MM.1S (cell line): ENCODE data around the gene PCNT.
"Not testable (repeated sequence)": the region's sequence is repeated elsewhere in the genome, so short reads cannot be mapped to it uniquely, and the experiment has no call there.

ENCODE experiments used
- DNase-seq: peaks from one replicate; pipeline ENCODE4 v3.0.0-alpha.2; 2015
- H2AFZ ChIP-seq: fragments of 300-600 bp; sonication (generic); 2 replicates; pipeline ENCODE4 v1.6.0; 2016; ENCODE audit warnings: antibody characterized with exemption, low read length
- H3F3A ChIP-seq: fragments of 300-600 bp; sonication (generic); 2 replicates; pipeline ENCODE4 v1.6.1; 2016; ENCODE audit warnings: mild to moderate bottlenecking, antibody characterized with exemption, low read length, moderate library complexity, mixed read lengths; ENCODE audit not compliant: insufficient read depth
- H3K27ac ChIP-seq: fragments of 300-600 bp; sonication (generic); 2 replicates; pipeline ENCODE4 v1.5.1; 2016; ENCODE audit warnings: mild to moderate bottlenecking, low read length
- H3K27me3 ChIP-seq: fragments of 300-600 bp; sonication (generic); replicated peaks from 2 replicates; pipeline ENCODE4 v1.6.0; 2016; ENCODE audit warnings: low read length; ENCODE audit not compliant: insufficient read depth
- H3K36me3 ChIP-seq: fragments of 300-600 bp; sonication (generic); replicated peaks from 2 replicates; pipeline ENCODE4 v1.6.1; 2016; ENCODE audit warnings: mild to moderate bottlenecking, low read length, mixed read lengths; ENCODE audit not compliant: insufficient read depth
- H3K4me1 ChIP-seq: fragments of 300-600 bp; sonication (generic); 2 replicates; pipeline ENCODE4 v1.6.1; 2016; ENCODE audit warnings: low read length, mixed read lengths
- H3K4me2 ChIP-seq: fragments of 300-600 bp; sonication (generic); 2 replicates; pipeline ENCODE4 v1.6.0; 2016; ENCODE audit warnings: low read depth, low read length
- H3K4me3 ChIP-seq: fragments of 300-600 bp; sonication (generic); 2 replicates; pipeline ENCODE4 v1.5.1; 2016; ENCODE audit warnings: low read length, mixed read lengths
- H3K79me2 ChIP-seq: fragments of 300-600 bp; sonication (generic); 2 replicates; pipeline ENCODE4 v1.6.1; 2016; ENCODE audit warnings: mixed run types, low read length, mixed read lengths
- H3K9ac ChIP-seq: fragments of 300-600 bp; sonication (generic); 2 replicates; pipeline ENCODE4 v1.6.1; 2016; ENCODE audit warnings: low read length, mixed read lengths
- H3K9me2 ChIP-seq: fragments of 300-600 bp; sonication (generic); replicated peaks from 2 replicates; pipeline ENCODE4 v1.6.1; 2016; ENCODE audit warnings: mild to moderate bottlenecking, low read length, mixed read lengths; ENCODE audit not compliant: insufficient read depth
- H3K9me3 ChIP-seq: fragments of 300-600 bp; sonication (generic); replicated peaks from 2 replicates; pipeline ENCODE4 v1.6.1; 2016; ENCODE audit warnings: mild to moderate bottlenecking, low read length, mixed read lengths; ENCODE audit not compliant: insufficient read depth
- H4K20me1 ChIP-seq: fragments of 300-600 bp; sonication (generic); 2 replicates; pipeline ENCODE4 v1.6.1; 2016; ENCODE audit warnings: mild to moderate bottlenecking, low read length, moderate library complexity, mixed read lengths; ENCODE audit not compliant: insufficient read depth
- EZH2 ChIP-seq: fragments of 300-600 bp; sonication (generic); optimal IDR thresholded peaks from 2 replicates; pipeline ENCODE3; 2017; ENCODE audit warnings: low read depth, mild to moderate bottlenecking, antibody characterized with exemption, low read length, mixed read lengths
- EZH2phosphoT487 ChIP-seq: fragments of 300-600 bp; sonication (generic); IDR thresholded peaks from 2 replicates; pipeline ENCODE4 v1.6.1; 2018; ENCODE audit warnings: antibody characterized with exemption, low read length
- TF ChIP-seq, protein P1 (sequence below): fragments of 300-600 bp; sonication (generic); IDR thresholded peaks from 2 replicates; pipeline ENCODE4 v1.5.1; 2016; ENCODE audit warnings: antibody characterized with exemption, low read length, mixed read lengths

The PCNT gene

GRCh38 chr21:46304955-46305354 is 19.0 kb upstream of the PCNT start:
- H3K4me3 ChIP-seq: no peak overlapping the region
- H3K4me1 ChIP-seq: no peaks in the 10 kb centered on the region
- H2AFZ ChIP-seq: no peak overlapping the region
- H3K9me3 ChIP-seq: no peaks in the 10 kb centered on the region
- H3K9ac ChIP-seq: no peak overlapping the region
- H3K4me2 ChIP-seq: no peak overlapping the region
- H3K36me3 ChIP-seq: 0 out of 2 replicates have a peak, but pooled peaks cover 3% of the 10 kb centered on the region
- TF ChIP-seq EZH2phosphoT487 (no peak), EZH2 (no peak)
- TF ChIP-seq, protein P1, sequence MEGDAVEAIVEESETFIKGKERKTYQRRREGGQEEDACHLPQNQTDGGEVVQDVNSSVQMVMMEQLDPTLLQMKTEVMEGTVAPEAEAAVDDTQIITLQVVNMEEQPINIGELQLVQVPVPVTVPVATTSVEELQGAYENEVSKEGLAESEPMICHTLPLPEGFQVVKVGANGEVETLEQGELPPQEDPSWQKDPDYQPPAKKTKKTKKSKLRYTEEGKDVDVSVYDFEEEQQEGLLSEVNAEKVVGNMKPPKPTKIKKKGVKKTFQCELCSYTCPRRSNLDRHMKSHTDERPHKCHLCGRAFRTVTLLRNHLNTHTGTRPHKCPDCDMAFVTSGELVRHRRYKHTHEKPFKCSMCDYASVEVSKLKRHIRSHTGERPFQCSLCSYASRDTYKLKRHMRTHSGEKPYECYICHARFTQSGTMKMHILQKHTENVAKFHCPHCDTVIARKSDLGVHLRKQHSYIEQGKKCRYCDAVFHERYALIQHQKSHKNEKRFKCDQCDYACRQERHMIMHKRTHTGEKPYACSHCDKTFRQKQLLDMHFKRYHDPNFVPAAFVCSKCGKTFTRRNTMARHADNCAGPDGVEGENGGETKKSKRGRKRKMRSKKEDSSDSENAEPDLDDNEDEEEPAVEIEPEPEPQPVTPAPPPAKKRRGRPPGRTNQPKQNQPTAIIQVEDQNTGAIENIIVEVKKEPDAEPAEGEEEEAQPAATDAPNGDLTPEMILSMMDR: no peak
- no peaks in the 10 kb centered on the region for H3K27me3 ChIP-seq
- H3K79me2 ChIP-seq: no peaks in the 10 kb centered on the region
- no peak overlapping the region for H3K27ac ChIP-seq
- H3K9me2 ChIP-seq: no peaks in the 10 kb centered on the region
- DNase-seq: no peak
- H4K20me1 ChIP-seq: no peaks in the 10 kb centered on the region
- no peaks in the 10 kb centered on the region for H3F3A ChIP-seq

GRCh38 chr21:46307625-46308024 is 16.3 kb upstream of the PCNT start:
- no peaks in the 10 kb centered on the region for H3K27me3 ChIP-seq
- DNase-seq: no peak
- H3K4me2 ChIP-seq: no peak overlapping the region
- no peak overlapping the region for H2AFZ ChIP-seq
- TF ChIP-seq EZH2phosphoT487 (no peak), EZH2 (no peak)
- TF ChIP-seq, protein P1: no peak
- H3K9me3 ChIP-seq: no peaks in the 10 kb centered on the region
- no peaks in the 10 kb centered on the region for H3K36me3 ChIP-seq
- H3K27ac ChIP-seq: no peak overlapping the region
- no peaks in the 10 kb centered on the region for H3F3A ChIP-seq
- no peaks in the 10 kb centered on the region for H3K4me1 ChIP-seq
- no peaks in the 10 kb centered on the region for H3K9me2 ChIP-seq
- no peak overlapping the region for H3K4me3 ChIP-seq
- H4K20me1 ChIP-seq: no peaks in the 10 kb centered on the region
- H3K9ac ChIP-seq: no peak overlapping the region
- H3K79me2 ChIP-seq: no peaks in the 10 kb centered on the region

- H3F3A ChIP-seq: no peaks in the 10 kb centered on the region
- H3K4me2 ChIP-seq: no peak overlapping the region
- H2AFZ ChIP-seq: no peak overlapping the region
- H3K4me3 ChIP-seq: no peak overlapping the region
- no peak overlapping the region for H3K27ac ChIP-seq
- H3K4me1 ChIP-seq: no peaks in the 10 kb centered on the region
- no peaks in the 10 kb centered on the region for H3K9me2 ChIP-seq
- H4K20me1 ChIP-seq: no peaks in the 10 kb centered on the region
- no peaks in the 10 kb centered on the region for H3K79me2 ChIP-seq
- no peak for TF ChIP-seq EZH2phosphoT487
- TF ChIP-seq EZH2: no peak
- TF ChIP-seq, protein P1: no peak
- no peak for DNase-seq
- H3K27me3 ChIP-seq: no peaks in the 10 kb centered on the region
- no peak overlapping the region for H3K9ac ChIP-seq
- H3K9me3 ChIP-seq: no peaks in the 10 kb centered on the region
- H3K36me3 ChIP-seq: no peaks in the 10 kb centered on the region
These were observed 15.5 kb upstream of the PCNT start for GRCh38 chr21:46308431-46308830.

GRCh38 chr21:46310260-46310659 is 13.7 kb upstream of the PCNT start:
- H2AFZ ChIP-seq, H3K9ac ChIP-seq, H3F3A ChIP-seq, H4K20me1 ChIP-seq, H3K4me2 ChIP-seq, H3K27ac ChIP-seq, H3K4me3 ChIP-seq, H3K4me1 ChIP-seq, H3K79me2 ChIP-seq, DNase-seq, H3K27me3 ChIP-seq, H3K36me3 ChIP-seq, H3K9me2 ChIP-seq, H3K9me3 ChIP-seq: not testable (repeated sequence)
